Mammary epithelial cell (primary cell): ENCODE results near the gene SPIB.

Source experiments
- CTCF ChIP-seq, 2 donors: IDR thresholded peaks in 1 of 2; conservative IDR thresholded peaks in 1 of 2; 2 replicates each; pipeline ENCODE4 v1.5.1; 2011 to 2012; ENCODE audit warnings: inconsistent platforms in 2 of 2, low read length in 2 of 2, mild to moderate bottlenecking in 2 of 2, control low read depth in 1 of 2, low read depth in 1 of 2; ENCODE audit not compliant: insufficient read depth in 1 of 2; ENCODE audit errors: extremely low read depth in 1 of 2
- EZH2 ChIP-seq: IDR thresholded peaks from 2 replicates; pipeline ENCODE4 v1.6.1; 2012; ENCODE audit warnings: low read length, inconsistent platforms, borderline replicate concordance

- TF ChIP-seq CTCF (conservative IDR thresholded peaks at IDR 0.05 in 1 of 2, IDR thresholded peaks at IDR 0.05 in 1 of 2; ENCODE audit: extremely low read depth in 1 of 2, insufficient read depth in 1 of 2, low read depth in 1 of 2, low read length in 2 of 2) (no peak), EZH2 (no peak)
Observed at GRCh38 chr19:50459067-50459456, 40.3 kb downstream of the SPIB start.
